WTC11 (cell line): ENCODE measurements around the gene OTOA.

Experiments
- JUN ChIP-seq: sonication (generic); formaldehyde crosslinking; IDR thresholded peaks from 2 replicates; pipeline ENCODE4 v1.8.0; 2023; ENCODE audit warnings: mild to moderate bottlenecking, missing genetic modification reagents
- ZNF232 ChIP-seq: sonication (generic); formaldehyde crosslinking; IDR thresholded peaks from 2 replicates; pipeline ENCODE4 v1.8.0; 2022; ENCODE audit warnings: mild to moderate bottlenecking, missing genetic modification reagents
- TF ChIP-seq, protein P1 (sequence below): sonication (generic); formaldehyde crosslinking; IDR thresholded peaks from 2 replicates; pipeline ENCODE4 v1.8.0; 2022; ENCODE audit warnings: mild to moderate bottlenecking, missing genetic modification reagents

DNA sequence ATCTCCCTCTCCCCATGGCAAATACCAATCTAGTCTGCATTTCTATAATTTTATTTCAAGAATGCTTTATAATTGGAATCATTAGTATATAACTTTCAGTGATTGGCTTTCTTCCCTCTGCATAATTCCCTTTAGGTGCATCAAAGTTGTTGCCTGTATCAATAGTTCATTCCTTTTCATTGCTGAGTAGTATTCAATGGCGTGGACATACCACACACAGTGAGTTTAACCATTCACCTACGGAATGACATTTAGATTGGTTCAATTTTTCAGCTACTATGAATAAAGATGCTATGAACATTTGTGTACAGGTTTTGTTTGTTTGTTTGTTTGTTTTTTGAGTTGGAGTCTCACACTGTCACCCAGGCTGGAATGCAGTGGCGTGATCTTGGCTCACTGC lies 9.7 kb downstream of the OTOA start:
- TF ChIP-seq JUN (CRISPR knock-in tag), result no peak
- TF ChIP-seq ZNF232 (CRISPR knock-in tag), result no peak
- TF ChIP-seq, protein P1, sequence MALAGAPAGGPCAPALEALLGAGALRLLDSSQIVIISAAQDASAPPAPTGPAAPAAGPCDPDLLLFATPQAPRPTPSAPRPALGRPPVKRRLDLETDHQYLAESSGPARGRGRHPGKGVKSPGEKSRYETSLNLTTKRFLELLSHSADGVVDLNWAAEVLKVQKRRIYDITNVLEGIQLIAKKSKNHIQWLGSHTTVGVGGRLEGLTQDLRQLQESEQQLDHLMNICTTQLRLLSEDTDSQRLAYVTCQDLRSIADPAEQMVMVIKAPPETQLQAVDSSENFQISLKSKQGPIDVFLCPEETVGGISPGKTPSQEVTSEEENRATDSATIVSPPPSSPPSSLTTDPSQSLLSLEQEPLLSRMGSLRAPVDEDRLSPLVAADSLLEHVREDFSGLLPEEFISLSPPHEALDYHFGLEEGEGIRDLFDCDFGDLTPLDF (CRISPR knock-in tag), result no peak
